HepG2 (cell line): ENCODE results near the gene UBQLN1. TPM values are rescaled to one million over a fixed set of nuclear protein-coding genes. Genes with fewer than 3 reads are reported as not detected.

Experiments
- CHD4 ChIP-seq: fragments of 200-600 bp; sonication (generic); IDR thresholded peaks from 2 replicates; pipeline ENCODE4 v1.7.0; 2017; ENCODE audit warnings: mild to moderate bottlenecking, low read length, borderline replicate concordance
- ETV6 ChIP-seq: sonication (generic); formaldehyde crosslinking; conservative IDR thresholded peaks from 2 replicates; pipeline ENCODE4 v1.4.0; 2020; ENCODE audit warnings: missing genetic modification reagents
- FOXM1 ChIP-seq: sonication (generic); formaldehyde crosslinking; IDR thresholded peaks from 2 replicates; pipeline ENCODE4 v1.5.0; 2020; ENCODE audit warnings: missing genetic modification reagents
- LRRFIP1 ChIP-seq: sonication (generic); formaldehyde crosslinking; conservative IDR thresholded peaks from 2 replicates; pipeline ENCODE4 v1.4.0; 2020; ENCODE audit warnings: missing genetic modification reagents
- MED8 ChIP-seq: sonication (generic); formaldehyde crosslinking; IDR thresholded peaks from 2 replicates; pipeline ENCODE4 v1.8.1; 2023; ENCODE audit warnings: mild to moderate bottlenecking, missing genetic modification reagents; ENCODE audit not compliant: insufficient replicate concordance
- NCOA1 ChIP-seq: sonication (generic); formaldehyde crosslinking; IDR thresholded peaks from 2 replicates; pipeline ENCODE4 v1.9.0; 2021; ENCODE audit warnings: missing genetic modification reagents
- POLR2G ChIP-seq: fragments of 200-400 bp; formaldehyde crosslinking; IDR thresholded peaks from 2 replicates; pipeline ENCODE4 v1.6.1; 2018; ENCODE audit warnings: mild to moderate bottlenecking, low read depth, low read length, moderate library complexity
- SIX4 ChIP-seq: sonication (generic); formaldehyde crosslinking; IDR thresholded peaks from 2 replicates; pipeline ENCODE4 v1.4.0; 2020; ENCODE audit warnings: missing genetic modification reagents
- SNAPC2 ChIP-seq: sonication (generic); formaldehyde crosslinking; IDR thresholded peaks from 2 replicates; pipeline ENCODE4 v1.8.1; 2022; ENCODE audit warnings: mild to moderate bottlenecking, missing genetic modification reagents
- TEAD3 ChIP-seq: optimal IDR thresholded peaks from 2 replicates; pipeline ENCODE3; 2016; ENCODE audit warnings: borderline replicate concordance
- TIGD3 ChIP-seq: sonication (generic); formaldehyde crosslinking; IDR thresholded peaks from 2 replicates; pipeline ENCODE4 v1.5.1; 2020; ENCODE audit warnings: mild to moderate bottlenecking, missing genetic modification reagents, borderline replicate concordance
- ZBTB10 ChIP-seq: sonication (generic); formaldehyde crosslinking; IDR thresholded peaks from 2 replicates; pipeline ENCODE4 v1.4.0; 2020; ENCODE audit warnings: missing genetic modification reagents, borderline replicate concordance
- ZFP37 ChIP-seq: sonication (generic); formaldehyde crosslinking; IDR thresholded peaks from 2 replicates; pipeline ENCODE4 v1.4.0; 2020; ENCODE audit warnings: missing genetic modification reagents, borderline replicate concordance
- ZNF225 ChIP-seq: sonication (generic); formaldehyde crosslinking; IDR thresholded peaks from 2 replicates; pipeline ENCODE4 v1.4.0; 2020; ENCODE audit warnings: mild to moderate bottlenecking, missing genetic modification reagents
- ZNF33A ChIP-seq: sonication (generic); formaldehyde crosslinking; IDR thresholded peaks from 2 replicates; pipeline ENCODE4 v1.5.1; 2020; ENCODE audit warnings: missing genetic modification reagents, mild to moderate bottlenecking, moderate library complexity, borderline replicate concordance
- ZNF572 ChIP-seq: sonication (generic); formaldehyde crosslinking; IDR thresholded peaks from 2 replicates; pipeline ENCODE4 v1.5.1; 2020; ENCODE audit warnings: mild to moderate bottlenecking, missing genetic modification reagents
- ZNF883 ChIP-seq: sonication (generic); formaldehyde crosslinking; IDR thresholded peaks from 2 replicates; pipeline ENCODE4 v1.5.1; 2020; ENCODE audit warnings: mild to moderate bottlenecking, missing genetic modification reagents; ENCODE audit errors: not compliant biosample characterization
- polyA plus RNA-seq, 8 experiments: library from polyadenylated mRNA; depleted of rRNA in 3 of 8; stranded (reverse) in 7 of 8; unstranded in 1 of 8; fragments of >200 nt; fragmentation: Illumina TruSeq in 4 of 8; extraction: Trizol in 4 of 8; gene quantifications; 2 replicates each; pipeline versions ENCODE4 v1.2.1 to v1.2.3, GENCODE V29; 2011 to 2016; ENCODE audit warnings: low read depth in 4 of 8, missing spikeins in 1 of 8, mixed read lengths in 1 of 8; ENCODE audit not compliant: insufficient read depth in 1 of 8
- total RNA-seq, 5 experiments: library from RNA; depleted of rRNA; stranded (reverse); fragments of >200 nt; fragmentation: Illumina TruSeq; extraction: Trizol; gene quantifications; 2 replicates each; pipeline ENCODE4 v1.2.3, GENCODE V29; 2016; ENCODE audit warnings: low read depth in 1 of 5
- TF ChIP-seq, protein P1 (sequence below): sonication (generic); formaldehyde crosslinking; IDR thresholded peaks from 2 replicates; pipeline ENCODE4 v1.5.0; 2020; ENCODE audit warnings: missing genetic modification reagents, mild to moderate bottlenecking, borderline replicate concordance
- TF ChIP-seq, protein P2 (sequence below): sonication (generic); formaldehyde crosslinking; IDR thresholded peaks from 2 replicates; pipeline ENCODE4 v1.5.0; 2020; ENCODE audit warnings: missing genetic modification reagents
- TF ChIP-seq, protein P3 (sequence below): sonication (generic); formaldehyde crosslinking; IDR thresholded peaks from 2 replicates; pipeline ENCODE4 v1.4.0; 2020; ENCODE audit warnings: mild to moderate bottlenecking, missing genetic modification reagents

UBQLN1 gene
- total and polyA plus RNA-seq, 2 of the 13 experiments (the other 11 are each of a cell fraction or from before 2014, with no cell fraction given): 78.1 to 83.8 TPM

DNA sequence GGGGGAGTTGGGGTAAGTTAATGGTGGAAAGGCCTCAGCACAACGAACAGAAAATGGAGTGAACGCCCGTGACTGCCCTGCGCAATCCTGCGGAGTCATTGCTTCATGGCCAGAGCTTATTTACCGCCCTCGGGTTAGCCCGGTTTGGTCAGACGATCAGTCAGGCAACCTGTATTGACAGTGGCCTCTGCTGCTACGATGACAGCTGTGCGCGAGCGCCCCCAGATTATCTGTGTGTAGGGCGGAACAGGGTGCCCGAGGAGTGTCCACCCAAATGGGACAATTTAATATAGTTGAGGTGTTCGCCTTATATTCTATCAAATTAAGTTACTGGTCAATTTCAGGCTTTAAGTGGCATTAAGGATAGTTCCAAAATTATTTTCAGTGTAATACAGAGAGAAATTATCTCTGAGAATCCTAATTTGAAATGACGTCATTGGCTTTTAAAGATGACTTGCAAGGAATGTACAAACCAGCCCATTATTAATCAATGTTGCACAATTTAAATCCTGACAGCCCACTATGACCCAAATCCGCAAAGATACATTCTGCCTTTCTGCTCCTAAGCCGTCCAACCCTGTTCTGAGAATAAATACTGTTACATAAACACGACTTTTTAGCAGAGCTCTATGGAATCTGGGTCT is 879 bp upstream of the UBQLN1 start (continued):
- TF ChIP-seq TIGD3 (CRISPR knock-in tag) (no peak), ZNF572 (CRISPR knock-in tag) (no peak), ZFP37 (no peak), CHD4 (no peak), NCOA1 (CRISPR knock-in tag) (no peak), MED8 (CRISPR knock-in tag) (no peak), FOXM1 (CRISPR knock-in tag) (no peak), SIX4 (CRISPR knock-in tag) (no peak), POLR2G (no peak), ZNF883 (CRISPR knock-in tag) (no peak), SNAPC2 (CRISPR knock-in tag) (no peak), LRRFIP1 (CRISPR knock-in tag) (no peak), ZBTB10 (no peak), TEAD3 (no peak), ZNF225 (CRISPR knock-in tag) (no peak), ETV6 (no peak), ZNF33A (CRISPR knock-in tag) (no peak)
- TF ChIP-seq, protein P1, sequence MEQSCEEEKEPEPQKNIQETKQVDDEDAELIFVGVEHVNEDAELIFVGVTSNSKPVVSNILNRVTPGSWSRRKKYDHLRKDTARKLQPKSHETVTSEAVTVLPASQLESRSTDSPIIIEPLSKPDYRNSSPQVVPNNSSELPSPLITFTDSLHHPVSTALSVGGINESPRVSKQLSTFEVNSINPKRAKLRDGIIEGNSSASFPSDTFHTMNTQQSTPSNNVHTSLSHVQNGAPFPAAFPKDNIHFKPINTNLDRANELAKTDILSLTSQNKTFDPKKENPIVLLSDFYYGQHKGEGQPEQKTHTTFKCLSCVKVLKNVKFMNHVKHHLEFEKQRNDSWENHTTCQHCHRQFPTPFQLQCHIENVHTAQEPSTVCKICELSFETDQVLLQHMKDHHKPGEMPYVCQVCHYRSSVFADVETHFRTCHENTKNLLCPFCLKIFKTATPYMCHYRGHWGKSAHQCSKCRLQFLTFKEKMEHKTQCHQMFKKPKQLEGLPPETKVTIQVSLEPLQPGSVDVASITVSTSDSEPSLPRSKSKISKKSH (CRISPR knock-in tag): no peak
- TF ChIP-seq, protein P2, sequence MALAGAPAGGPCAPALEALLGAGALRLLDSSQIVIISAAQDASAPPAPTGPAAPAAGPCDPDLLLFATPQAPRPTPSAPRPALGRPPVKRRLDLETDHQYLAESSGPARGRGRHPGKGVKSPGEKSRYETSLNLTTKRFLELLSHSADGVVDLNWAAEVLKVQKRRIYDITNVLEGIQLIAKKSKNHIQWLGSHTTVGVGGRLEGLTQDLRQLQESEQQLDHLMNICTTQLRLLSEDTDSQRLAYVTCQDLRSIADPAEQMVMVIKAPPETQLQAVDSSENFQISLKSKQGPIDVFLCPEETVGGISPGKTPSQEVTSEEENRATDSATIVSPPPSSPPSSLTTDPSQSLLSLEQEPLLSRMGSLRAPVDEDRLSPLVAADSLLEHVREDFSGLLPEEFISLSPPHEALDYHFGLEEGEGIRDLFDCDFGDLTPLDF (CRISPR knock-in tag): no peak
- TF ChIP-seq, protein P3, sequence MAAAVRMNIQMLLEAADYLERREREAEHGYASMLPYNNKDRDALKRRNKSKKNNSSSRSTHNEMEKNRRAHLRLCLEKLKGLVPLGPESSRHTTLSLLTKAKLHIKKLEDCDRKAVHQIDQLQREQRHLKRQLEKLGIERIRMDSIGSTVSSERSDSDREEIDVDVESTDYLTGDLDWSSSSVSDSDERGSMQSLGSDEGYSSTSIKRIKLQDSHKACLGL (CRISPR knock-in tag): no peak
